Right lung (tissue), 5 donors: ENCODE measurements around the gene NEDD9. TPM values are rescaled to one million over a fixed set of nuclear protein-coding genes. Genes with fewer than 3 reads are reported as not detected.

ENCODE experiments used
- DNase-seq, 2 donors: peaks; one replicate each; pipeline ENCODE4 v3.0.0-alpha.2; 2013
- polyA plus RNA-seq, 5 donors: library from polyadenylated mRNA; unstranded; fragments of 120-200 nt; gene quantifications; one replicate each; pipeline versions ENCODE4 v1.2.1 to v1.2.3, GENCODE V29; 2013; ENCODE audit warnings: inconsistent platforms in 1 of 5, low replicate concordance in 1 of 5; ENCODE audit not compliant: insufficient read length in 5 of 5, insufficient read depth in 1 of 5

NEDD9 gene
- polyA plus RNA-seq, 5 donors: 42.1 to 68.7 (median 53.1) TPM

GRCh38 chr6:11219400-11219834 is 13.1 kb downstream of the NEDD9 start:
- DNase-seq: no peak

GRCh38 chr6:11218538-11219399 is 13.7 kb downstream of the NEDD9 start:
- DNase-seq: no peak

DNA sequence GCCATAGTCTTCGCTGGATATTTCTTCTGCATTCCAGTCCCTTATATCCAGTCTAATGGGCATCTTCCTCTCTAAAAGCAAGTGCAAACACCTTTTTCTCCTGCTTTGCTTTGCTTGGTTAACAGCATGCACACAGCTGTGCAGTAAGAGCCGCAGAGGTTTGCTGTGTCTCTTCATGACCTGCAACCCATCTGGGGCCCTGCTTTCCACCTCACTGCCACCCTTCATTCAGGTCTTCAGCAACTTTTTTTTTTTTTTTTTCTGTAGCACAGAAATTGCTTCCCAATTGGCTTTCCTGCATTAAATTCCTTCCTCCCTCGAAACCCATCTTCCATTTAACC is 14.4 kb downstream of the NEDD9 start:
- no peak for DNase-seq

GRCh38 chr6:11217360-11218101 is 14.9 kb downstream of the NEDD9 start:
- DNase-seq: peak in 1 of 2 donors; percentile 63

DNA sequence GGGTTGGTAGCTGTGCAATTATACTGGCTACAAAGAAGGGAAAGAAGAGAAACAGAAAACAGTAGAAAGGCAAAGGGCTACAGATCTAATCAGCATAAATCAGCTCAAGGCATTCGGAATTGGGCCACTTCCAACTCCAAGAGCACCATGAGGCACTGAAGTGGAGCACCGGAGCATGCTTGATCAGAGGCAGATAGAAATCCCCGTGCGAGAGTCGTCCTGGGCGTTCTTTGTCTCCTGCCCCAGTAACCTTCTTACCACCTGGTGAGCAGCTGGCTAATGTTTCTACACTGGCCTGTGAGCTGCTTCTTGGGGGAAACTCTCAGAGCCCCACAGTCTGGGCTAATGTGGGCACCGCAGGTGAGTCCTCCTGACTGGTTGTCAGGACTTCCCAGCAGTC is 16.7 kb downstream of the NEDD9 start:
- DNase-seq: no peak

GRCh38 chr6:11214901-11215300 is 17.6 kb downstream of the NEDD9 start:
- no peak for DNase-seq

DNA sequence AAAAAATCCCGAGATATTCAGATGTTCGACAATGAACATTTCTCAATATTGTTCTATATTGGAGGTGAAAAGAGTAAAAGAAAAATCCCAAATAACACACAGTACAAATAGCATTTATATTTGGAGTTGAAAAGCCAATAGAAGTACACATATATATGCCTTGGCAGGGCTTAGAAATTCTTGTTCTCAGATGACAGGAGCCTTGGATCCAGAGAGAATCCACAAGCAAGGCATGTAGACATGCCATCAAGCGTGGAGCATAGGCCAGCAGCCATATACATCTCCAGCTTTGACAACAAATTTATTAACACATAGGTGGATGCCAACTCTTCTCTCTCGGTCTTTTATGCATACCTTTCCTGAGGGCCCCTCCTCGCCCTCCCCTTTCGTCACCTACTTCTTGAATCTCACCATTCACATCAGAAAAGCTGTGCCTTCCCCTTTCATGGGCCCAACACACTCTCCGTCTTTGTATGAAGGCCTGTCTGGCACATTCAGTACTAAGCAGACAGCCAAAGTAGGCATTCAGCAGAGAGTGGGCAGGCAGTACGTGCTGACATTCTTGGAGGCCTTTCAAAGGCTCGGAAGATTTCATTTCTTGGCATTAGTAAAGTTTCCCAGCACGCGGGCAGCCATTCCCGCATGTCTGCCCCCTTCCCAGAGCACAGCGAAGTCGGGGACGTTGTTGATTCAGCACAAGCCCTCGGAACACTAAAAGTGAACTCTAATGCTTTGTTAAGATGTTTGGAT is 18.2 kb downstream of the NEDD9 start:
- no peak for DNase-seq

DNA sequence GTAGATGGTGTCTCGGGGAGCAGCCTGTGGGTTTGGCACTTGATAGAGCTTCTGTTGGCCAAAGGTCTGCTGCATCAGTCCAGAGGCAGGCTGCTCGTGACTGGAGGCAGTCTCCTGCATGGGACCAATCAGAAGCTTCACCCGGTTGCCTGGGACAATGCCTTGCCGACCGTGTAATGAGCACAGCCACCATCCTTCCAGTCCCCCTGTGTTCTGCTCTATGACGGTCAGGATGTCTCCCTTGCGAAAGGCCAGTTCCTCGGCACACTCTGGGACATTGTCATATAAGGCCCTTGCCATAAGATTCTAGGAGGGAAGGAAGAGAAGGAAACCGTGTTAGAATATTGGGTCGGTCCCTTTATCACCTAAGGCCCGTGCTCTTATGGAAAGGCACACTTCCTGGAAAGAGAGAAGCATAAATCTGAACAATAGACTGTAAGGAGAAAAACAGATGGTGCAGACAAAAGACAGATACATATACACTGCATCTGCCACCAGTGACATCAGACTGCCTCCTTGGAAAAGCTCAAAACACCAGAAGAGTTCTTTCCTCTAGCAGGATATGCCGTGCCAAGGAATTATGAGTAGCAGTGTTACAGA is 18.9 kb downstream of the NEDD9 start:
- peak in 1 of 2 donors; percentile 79 for DNase-seq

GRCh38 chr6:11212664-11213063 is 19.8 kb downstream of the NEDD9 start:
- no peak for DNase-seq

DNA sequence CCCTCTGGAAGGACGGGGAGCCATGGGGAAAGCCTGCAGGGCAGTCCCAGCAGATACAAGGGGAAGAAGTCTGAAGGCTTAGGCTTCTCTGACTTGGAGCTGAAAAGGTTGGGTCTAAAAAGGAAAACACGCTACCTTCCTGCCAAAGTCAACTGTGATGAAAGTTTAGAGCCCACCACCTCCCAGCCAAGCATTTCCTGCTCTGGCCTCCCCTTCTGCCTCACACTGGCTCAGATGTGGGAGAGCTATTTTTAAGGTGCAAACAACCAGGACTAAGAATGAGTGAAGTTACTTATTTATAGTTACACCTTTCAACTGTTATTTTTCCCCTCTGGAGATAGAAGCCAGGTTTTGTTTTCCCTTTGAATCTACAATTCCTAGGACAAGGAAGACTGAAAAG is 21.2 kb downstream of the NEDD9 start:
- DNase-seq: no peak

- DNase-seq: no peak
These were observed 21.9 kb downstream of the NEDD9 start for GRCh38 chr6:11210386-11211138.

- no peak for DNase-seq
These were observed 22.6 kb downstream of the NEDD9 start for GRCh38 chr6:11209906-11210305.

- no peak for DNase-seq
These were observed 23.1 kb downstream of the NEDD9 start for GRCh38 chr6:11209369-11209768.

DNA sequence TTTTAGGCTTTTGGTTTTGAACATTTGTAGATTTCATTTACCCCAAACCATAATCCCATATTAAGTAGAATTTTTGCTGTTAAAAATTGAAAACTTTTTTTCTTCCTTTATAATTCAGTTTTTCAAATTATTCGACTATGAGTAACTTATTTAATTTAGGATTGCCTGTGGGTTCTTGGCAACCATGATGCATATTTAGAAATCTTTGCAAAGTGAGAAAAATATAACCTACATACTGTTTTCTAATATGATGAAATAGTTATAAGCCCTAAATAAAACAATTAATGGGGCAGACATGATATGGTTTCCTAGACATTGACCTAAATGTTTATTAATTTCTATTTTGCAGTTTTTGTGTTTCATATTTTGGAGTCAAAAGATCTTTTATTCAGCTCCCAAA is 23.6 kb downstream of the NEDD9 start:
- DNase-seq: no peak

DNA sequence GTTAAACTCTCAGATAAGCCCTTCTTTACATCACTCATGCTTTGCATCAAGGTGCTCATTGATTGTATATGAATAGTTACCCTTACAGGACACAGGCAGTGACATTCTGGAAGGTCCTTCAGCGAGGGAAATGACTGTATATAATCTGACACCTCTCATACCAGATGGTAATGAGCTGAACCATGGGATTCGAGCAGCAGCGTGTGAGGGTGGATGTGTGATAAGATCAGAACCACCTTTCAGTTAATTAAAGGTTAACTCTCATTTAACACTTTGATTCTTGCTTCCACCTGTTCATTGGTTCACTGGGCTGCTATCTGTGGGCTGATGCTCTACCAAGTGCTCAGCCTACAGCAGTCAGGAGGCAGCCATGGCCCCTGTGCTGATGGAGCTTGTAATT is 24.2 kb downstream of the NEDD9 start:
- DNase-seq: no peak

GRCh38 chr6:11207199-11207968 is 25.1 kb downstream of the NEDD9 start:
- peak; percentile 83 to 84 for DNase-seq

DNA sequence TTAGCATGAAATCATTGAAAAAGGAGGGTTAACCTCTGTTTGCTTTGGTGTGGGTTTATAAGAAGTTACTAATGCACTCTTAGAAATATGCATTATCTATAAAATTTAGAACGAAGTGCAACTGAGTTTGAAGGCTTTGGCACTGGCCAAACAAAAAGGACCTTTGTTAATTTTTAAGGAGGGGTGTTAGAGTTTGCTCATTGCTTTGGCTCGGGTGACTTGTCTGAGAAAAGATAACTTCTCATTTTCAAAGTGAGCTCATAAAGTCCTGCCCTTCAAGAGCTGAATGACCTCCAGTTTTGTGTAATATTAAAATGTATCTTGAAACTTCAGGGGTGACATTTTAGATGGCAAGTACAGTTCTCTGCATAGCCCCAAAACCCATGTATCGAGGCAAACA is 25.9 kb downstream of the NEDD9 start:
- no peak for DNase-seq

GRCh38 chr6:11204794-11205366 is 27.6 kb downstream of the NEDD9 start:
- no peak for DNase-seq

GRCh38 chr6:11204005-11204399 is 28.5 kb downstream of the NEDD9 start:
- no peak for DNase-seq
